ENCODE results near the gene EEF2. TPM values are rescaled to one million over a fixed set of nuclear protein-coding genes. Genes with fewer than 3 reads are reported as not detected.

Gene EEF2
- polyA plus RNA-seq, 1 donor from 2014 or later, result 716 TPM

DNA sequence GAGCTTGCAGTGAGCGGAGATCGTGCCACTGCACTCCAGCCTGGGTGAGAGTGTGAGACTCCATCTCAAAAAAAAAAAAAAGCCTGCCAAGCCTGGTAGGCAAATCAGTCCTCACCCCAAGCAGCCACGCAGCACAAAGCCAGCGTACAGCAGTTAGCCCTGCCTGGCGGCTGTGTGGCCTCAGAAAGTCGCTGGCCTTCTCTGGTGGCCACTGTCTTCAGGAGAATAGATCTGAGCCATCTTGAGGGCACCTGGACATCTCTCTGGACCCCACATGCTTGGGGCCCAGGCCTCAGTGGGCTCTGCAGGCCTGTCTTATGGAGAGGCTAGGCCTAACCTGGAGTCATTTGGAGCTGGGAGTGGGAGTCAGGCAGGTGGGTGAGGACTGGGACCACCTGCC lies 45.3 kb upstream of the EEF2 start:
- H2AFZ ChIP-seq (ENCODE audit: low read depth, low read length), result no peak overlapping the region
- no peaks in the 10 kb centered on the region for H3K36me3 ChIP-seq (ENCODE audit: insufficient read depth, low read length)
- no peak overlapping the region for H3K27ac ChIP-seq (ENCODE audit: low read length)
- no peaks in the 10 kb centered on the region for H3K9me2 ChIP-seq (ENCODE audit: insufficient read depth, low read length)
- H3K79me2 ChIP-seq (replicated peaks; ENCODE audit: insufficient read depth, low read length), result no peaks in the 10 kb centered on the region
- no peaks in the 10 kb centered on the region for H3K9me3 ChIP-seq (ENCODE audit: low read length)
- no peak overlapping the region for H3K9ac ChIP-seq (ENCODE audit: low read length)
- no peak for TF ChIP-seq TAF1 (IDR thresholded peaks at IDR 0.05; ENCODE audit: low read depth)
- TF ChIP-seq, protein P1, sequence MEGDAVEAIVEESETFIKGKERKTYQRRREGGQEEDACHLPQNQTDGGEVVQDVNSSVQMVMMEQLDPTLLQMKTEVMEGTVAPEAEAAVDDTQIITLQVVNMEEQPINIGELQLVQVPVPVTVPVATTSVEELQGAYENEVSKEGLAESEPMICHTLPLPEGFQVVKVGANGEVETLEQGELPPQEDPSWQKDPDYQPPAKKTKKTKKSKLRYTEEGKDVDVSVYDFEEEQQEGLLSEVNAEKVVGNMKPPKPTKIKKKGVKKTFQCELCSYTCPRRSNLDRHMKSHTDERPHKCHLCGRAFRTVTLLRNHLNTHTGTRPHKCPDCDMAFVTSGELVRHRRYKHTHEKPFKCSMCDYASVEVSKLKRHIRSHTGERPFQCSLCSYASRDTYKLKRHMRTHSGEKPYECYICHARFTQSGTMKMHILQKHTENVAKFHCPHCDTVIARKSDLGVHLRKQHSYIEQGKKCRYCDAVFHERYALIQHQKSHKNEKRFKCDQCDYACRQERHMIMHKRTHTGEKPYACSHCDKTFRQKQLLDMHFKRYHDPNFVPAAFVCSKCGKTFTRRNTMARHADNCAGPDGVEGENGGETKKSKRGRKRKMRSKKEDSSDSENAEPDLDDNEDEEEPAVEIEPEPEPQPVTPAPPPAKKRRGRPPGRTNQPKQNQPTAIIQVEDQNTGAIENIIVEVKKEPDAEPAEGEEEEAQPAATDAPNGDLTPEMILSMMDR (IDR thresholded peaks at IDR 0.05; ENCODE audit: poor library complexity, severe bottlenecking), result no peak
- H3F3A ChIP-seq (ENCODE audit: insufficient read depth, low read length, poor library complexity, severe bottlenecking), result no peaks in the 10 kb centered on the region
- H3K27me3 ChIP-seq (ENCODE audit: insufficient read depth, low read depth, low read length), result no peaks in the 10 kb centered on the region
- no peaks in the 10 kb centered on the region for H4K20me1 ChIP-seq (ENCODE audit: insufficient read depth)
- H3K4me3 ChIP-seq (ENCODE audit: low read length), result no peak overlapping the region
- H3K4me2 ChIP-seq (ENCODE audit: low read length), result no peak overlapping the region

DNA sequence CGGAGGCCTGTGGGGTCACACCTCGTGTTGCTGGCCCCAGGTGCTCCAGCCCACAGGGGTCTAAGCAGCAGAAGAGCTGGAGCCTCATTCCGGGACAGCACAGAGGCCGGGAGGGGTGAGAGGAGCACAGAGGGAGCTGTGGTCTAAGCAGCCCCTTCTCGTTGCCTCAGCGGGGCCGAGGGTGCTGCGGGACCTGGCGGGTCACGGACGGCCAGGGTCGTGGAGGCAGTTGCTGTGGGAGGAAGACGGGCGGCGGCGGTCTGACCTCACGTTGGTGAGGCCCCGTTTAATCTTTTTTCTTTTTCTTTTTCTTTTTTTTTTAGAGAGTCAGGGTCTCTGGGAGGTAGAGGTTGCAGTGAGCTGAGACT lies 44.0 kb upstream of the EEF2 start:
- no peak overlapping the region for H3K4me2 ChIP-seq (ENCODE audit: low read length)
- no peaks in the 10 kb centered on the region for H3K9me3 ChIP-seq (ENCODE audit: low read length)
- H3K27ac ChIP-seq (ENCODE audit: low read length), result no peak overlapping the region
- TF ChIP-seq MXI1 (conservative IDR thresholded peaks at IDR 0.05; ENCODE audit: poor library complexity, severe bottlenecking) (no peak), EP300 (conservative IDR thresholded peaks at IDR 0.05; ENCODE audit: poor library complexity, severe bottlenecking) (no peak), SMC3 (conservative IDR thresholded peaks at IDR 0.05; ENCODE audit: poor library complexity) (no peak), EZH2 (IDR thresholded peaks at IDR 0.05; ENCODE audit: borderline replicate concordance, insufficient read depth, low read length, poor library complexity, severe bottlenecking) (no peak), RAD21 (conservative IDR thresholded peaks at IDR 0.05) (no peak), TAF1 (IDR thresholded peaks at IDR 0.05; ENCODE audit: low read depth) (no peak), POLR2AphosphoS5 (IDR thresholded peaks at IDR 0.05) (no peak)
- TF ChIP-seq, protein P2, sequence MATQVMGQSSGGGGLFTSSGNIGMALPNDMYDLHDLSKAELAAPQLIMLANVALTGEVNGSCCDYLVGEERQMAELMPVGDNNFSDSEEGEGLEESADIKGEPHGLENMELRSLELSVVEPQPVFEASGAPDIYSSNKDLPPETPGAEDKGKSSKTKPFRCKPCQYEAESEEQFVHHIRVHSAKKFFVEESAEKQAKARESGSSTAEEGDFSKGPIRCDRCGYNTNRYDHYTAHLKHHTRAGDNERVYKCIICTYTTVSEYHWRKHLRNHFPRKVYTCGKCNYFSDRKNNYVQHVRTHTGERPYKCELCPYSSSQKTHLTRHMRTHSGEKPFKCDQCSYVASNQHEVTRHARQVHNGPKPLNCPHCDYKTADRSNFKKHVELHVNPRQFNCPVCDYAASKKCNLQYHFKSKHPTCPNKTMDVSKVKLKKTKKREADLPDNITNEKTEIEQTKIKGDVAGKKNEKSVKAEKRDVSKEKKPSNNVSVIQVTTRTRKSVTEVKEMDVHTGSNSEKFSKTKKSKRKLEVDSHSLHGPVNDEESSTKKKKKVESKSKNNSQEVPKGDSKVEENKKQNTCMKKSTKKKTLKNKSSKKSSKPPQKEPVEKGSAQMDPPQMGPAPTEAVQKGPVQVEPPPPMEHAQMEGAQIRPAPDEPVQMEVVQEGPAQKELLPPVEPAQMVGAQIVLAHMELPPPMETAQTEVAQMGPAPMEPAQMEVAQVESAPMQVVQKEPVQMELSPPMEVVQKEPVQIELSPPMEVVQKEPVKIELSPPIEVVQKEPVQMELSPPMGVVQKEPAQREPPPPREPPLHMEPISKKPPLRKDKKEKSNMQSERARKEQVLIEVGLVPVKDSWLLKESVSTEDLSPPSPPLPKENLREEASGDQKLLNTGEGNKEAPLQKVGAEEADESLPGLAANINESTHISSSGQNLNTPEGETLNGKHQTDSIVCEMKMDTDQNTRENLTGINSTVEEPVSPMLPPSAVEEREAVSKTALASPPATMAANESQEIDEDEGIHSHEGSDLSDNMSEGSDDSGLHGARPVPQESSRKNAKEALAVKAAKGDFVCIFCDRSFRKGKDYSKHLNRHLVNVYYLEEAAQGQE (IDR thresholded peaks at IDR 0.05; ENCODE audit: borderline replicate concordance), result no peak
- TF ChIP-seq, protein P1 (IDR thresholded peaks at IDR 0.05; ENCODE audit: poor library complexity, severe bottlenecking), result no peak
- no peak overlapping the region for H3K4me3 ChIP-seq (ENCODE audit: low read length)
- H3K79me2 ChIP-seq (replicated peaks; ENCODE audit: insufficient read depth, low read length), result no peaks in the 10 kb centered on the region
- H2AFZ ChIP-seq (ENCODE audit: low read depth, low read length), result no peak overlapping the region
- no peaks in the 10 kb centered on the region for H3K36me3 ChIP-seq (ENCODE audit: insufficient read depth, low read length)
- no peaks in the 10 kb centered on the region for H3K9me2 ChIP-seq (ENCODE audit: insufficient read depth, low read length)
- no peaks in the 10 kb centered on the region for H3F3A ChIP-seq (ENCODE audit: insufficient read depth, low read length, poor library complexity, severe bottlenecking)
- no peaks in the 10 kb centered on the region for H4K20me1 ChIP-seq (ENCODE audit: insufficient read depth)
- no peaks in the 10 kb centered on the region for H3K27me3 ChIP-seq (ENCODE audit: insufficient read depth, low read depth, low read length)
- H3K9ac ChIP-seq (ENCODE audit: low read length), result no peak overlapping the region

Data from neural cell (in vitro differentiated cells).